Kidney epithelial cell (primary cell): Measurements from ENCODE around the gene NT5C1B. TPM values are rescaled to one million over a fixed set of nuclear protein-coding genes. Genes with fewer than 3 reads are reported as not detected.

Experiments used
- DNase-seq: peaks from one replicate; pipeline ENCODE4 v3.0.0-alpha.2; 2010; ENCODE audit warnings: low read depth
- H3K27me3 ChIP-seq: 2 replicates; pipeline ENCODE4 v1.6.0; 2011; ENCODE audit warnings: low read length; ENCODE audit not compliant: control insufficient read depth, insufficient read depth
- H3K36me3 ChIP-seq: 2 replicates; pipeline ENCODE4 v1.5.1; 2011; ENCODE audit warnings: low read length; ENCODE audit not compliant: control insufficient read depth, insufficient read depth
- H3K4me3 ChIP-seq: 2 replicates; pipeline ENCODE4 v1.5.1; 2011; ENCODE audit warnings: low read depth, mild to moderate bottlenecking, control low read depth, low read length
- CTCF ChIP-seq: IDR thresholded peaks from 2 replicates; pipeline ENCODE4 v1.5.1; 2011; ENCODE audit warnings: mild to moderate bottlenecking, moderate library complexity, low read length, control low read depth, inconsistent platforms; ENCODE audit not compliant: insufficient read depth, poor library complexity, severe bottlenecking
- total RNA-seq: library from RNA; depleted of rRNA; stranded (reverse); fragments of >200 nt; gene quantifications from 2 replicates; pipeline ENCODE4 v1.2.3, GENCODE V29; 2015

NT5C1B gene
- total RNA-seq, 1 donor from 2014 or later, result not detected

- DNase-seq, result no peak
- H3K4me3 ChIP-seq, result no peak overlapping the region
- TF ChIP-seq CTCF, result no peak
- H3K36me3 ChIP-seq, result no peaks in the 10 kb centered on the region
- no peaks in the 10 kb centered on the region for H3K27me3 ChIP-seq
Observed at GRCh38 chr2:18626958-18627650, 37.7 kb upstream of the NT5C1B start.

GRCh38 chr2:18626256-18626668 lies 36.9 kb upstream of the NT5C1B start:
- no peak for TF ChIP-seq CTCF
- Histone ChIP-seq H3K27me3 (no peaks in the 10 kb centered on the region), H3K36me3 (no peaks in the 10 kb centered on the region), H3K4me3 (no peak overlapping the region)
- no peak for DNase-seq

- no peak overlapping the region for H3K4me3 ChIP-seq
- no peaks in the 10 kb centered on the region for H3K36me3 ChIP-seq
- no peak for DNase-seq
- no peak for TF ChIP-seq CTCF
- H3K27me3 ChIP-seq, result no peaks in the 10 kb centered on the region
Observed at GRCh38 chr2:18625563-18625962, 36.2 kb upstream of the NT5C1B start.

GRCh38 chr2:18623782-18624181 lies 34.4 kb upstream of the NT5C1B start:
- Histone ChIP-seq H3K36me3 (no peaks in the 10 kb centered on the region), H3K27me3 (no peaks in the 10 kb centered on the region), H3K4me3 (no peak overlapping the region)
- no peak for TF ChIP-seq CTCF
- DNase-seq, result peak; percentile 4

GRCh38 chr2:18620867-18621632 lies 31.7 kb upstream of the NT5C1B start:
- Histone ChIP-seq H3K36me3 (no peaks in the 10 kb centered on the region), H3K27me3 (no peaks in the 10 kb centered on the region), H3K4me3 (no peak overlapping the region)
- DNase-seq, result no peak
- no peak for TF ChIP-seq CTCF
